Renal pelvis (tissue), 4 donors: Measurements from ENCODE around the gene MACROD1. TPM values are rescaled to one million over a fixed set of nuclear protein-coding genes. Genes with fewer than 3 reads are reported as not detected.

ENCODE experiments used
- DNase-seq: peaks from one replicate; pipeline ENCODE4 v3.0.0-alpha.2; 2013
- polyA plus RNA-seq, 3 donors: library from polyadenylated mRNA; unstranded; fragments of 120-200 nt; gene quantifications; one replicate each; pipeline ENCODE4 v1.2.1, GENCODE V29; 2013; ENCODE audit not compliant: insufficient read length in 3 of 3

Gene MACROD1
- polyA plus RNA-seq, 3 donors = 15.2 to 18.9 (median 16.1) TPM

- no peak for DNase-seq
These were observed 87.0 kb downstream of the MACROD1 start for GRCh38 chr11:64078905-64079304.

GRCh38 chr11:64078284-64078683 is 87.6 kb downstream of the MACROD1 start:
- no peak for DNase-seq

- DNase-seq = no peak
These were observed 88.3 kb downstream of the MACROD1 start for GRCh38 chr11:64077607-64078006.

GRCh38 chr11:64076758-64077157 is 89.2 kb downstream of the MACROD1 start:
- DNase-seq = no peak

- no peak for DNase-seq
These were observed 91.7 kb downstream of the MACROD1 start for GRCh38 chr11:64074239-64074638.

- DNase-seq = no peak
These were observed 92.4 kb downstream of the MACROD1 start for GRCh38 chr11:64073542-64073941.

GRCh38 chr11:64072871-64073270 is 93.0 kb downstream of the MACROD1 start:
- no peak for DNase-seq

GRCh38 chr11:64072403-64072802 is 93.5 kb downstream of the MACROD1 start:
- no peak for DNase-seq

- no peak for DNase-seq
These were observed 94.1 kb downstream of the MACROD1 start for GRCh38 chr11:64071849-64072248.

- no peak for DNase-seq
These were observed 95.6 kb downstream of the MACROD1 start for GRCh38 chr11:64070314-64070681.

- DNase-seq = no peak
These were observed 96.3 kb downstream of the MACROD1 start for GRCh38 chr11:64069401-64070313.

GRCh38 chr11:64068705-64069400 is 97.1 kb downstream of the MACROD1 start:
- no peak for DNase-seq

GRCh38 chr11:64067230-64067993 is 98.5 kb downstream of the MACROD1 start:
- DNase-seq = no peak

- DNase-seq = no peak
These were observed 100.2 kb downstream of the MACROD1 start for GRCh38 chr11:64065712-64066111.

GRCh38 chr11:64065141-64065465 is 100.8 kb downstream of the MACROD1 start:
- DNase-seq = no peak

- DNase-seq = no peak
These were observed 101.4 kb downstream of the MACROD1 start for GRCh38 chr11:64064374-64065140.

GRCh38 chr11:64063777-64064176 is 102.1 kb downstream of the MACROD1 start:
- DNase-seq = no peak

- no peak for DNase-seq
These were observed 103.5 kb downstream of the MACROD1 start for GRCh38 chr11:64062185-64063039.

- no peak for DNase-seq
These were observed 105.0 kb downstream of the MACROD1 start for GRCh38 chr11:64060861-64061444.

GRCh38 chr11:64060263-64060860 is 105.6 kb downstream of the MACROD1 start:
- no peak for DNase-seq
